Right atrium auricular region (tissue), 2 donors: ENCODE results near the gene RIOX2. TPM values are rescaled to one million over a fixed set of nuclear protein-coding genes. Genes with fewer than 3 reads are reported as not detected.

Source experiments
- DNase-seq: peaks from one replicate; pipeline ENCODE4 v3.0.0-alpha.2; 2019; ENCODE audit warnings: low spot score
- H3K27ac ChIP-seq, 2 donors: fragments of 200-600 bp; sonication (generic); 1 replicate in 1 of 2; 2 replicates in 1 of 2; pipeline ENCODE4 v1.5.1; 2016 to 2019
- H3K27me3 ChIP-seq, 2 donors: fragments of 200-600 bp; sonication (generic); one replicate each; pipeline versions ENCODE4 v1.5.1 to v1.6.0; 2017 to 2019
- H3K36me3 ChIP-seq: fragments of 200-600 bp; sonication (generic); one replicate; pipeline ENCODE4 v1.5.1; 2016
- H3K4me1 ChIP-seq, 2 donors: fragments of 200-600 bp; sonication (generic); one replicate each; pipeline versions ENCODE4 v1.5.1 to v1.6.0; 2017 to 2019
- H3K4me3 ChIP-seq, 2 donors: fragments of 200-600 bp; sonication (generic); 1 replicate in 1 of 2; 2 replicates in 1 of 2; pipeline ENCODE4 v1.5.1; 2017 to 2019; ENCODE audit warnings: mild to moderate bottlenecking in 1 of 2, moderate library complexity in 1 of 2
- H3K9me3 ChIP-seq, 2 donors: fragments of 200-600 bp; sonication (generic); one replicate each; pipeline ENCODE4 v1.5.1; 2019
- total RNA-seq, 2 donors: library from RNA; depleted of rRNA; stranded (reverse); fragments of >200 nt; gene quantifications; one replicate each; pipeline ENCODE4 v1.1.0, GENCODE V29; 2016
- TF ChIP-seq, protein P1 (sequence below), 2 donors: fragments of 200-600 bp; sonication (generic); IDR thresholded peaks; one replicate each; pipeline ENCODE4 v1.5.1; 2019; ENCODE audit warnings: antibody characterized with exemption in 2 of 2

RIOX2 gene
- total RNA-seq, 2 donors from 2014 or later: 9.5 to 13.6 TPM

DNA sequence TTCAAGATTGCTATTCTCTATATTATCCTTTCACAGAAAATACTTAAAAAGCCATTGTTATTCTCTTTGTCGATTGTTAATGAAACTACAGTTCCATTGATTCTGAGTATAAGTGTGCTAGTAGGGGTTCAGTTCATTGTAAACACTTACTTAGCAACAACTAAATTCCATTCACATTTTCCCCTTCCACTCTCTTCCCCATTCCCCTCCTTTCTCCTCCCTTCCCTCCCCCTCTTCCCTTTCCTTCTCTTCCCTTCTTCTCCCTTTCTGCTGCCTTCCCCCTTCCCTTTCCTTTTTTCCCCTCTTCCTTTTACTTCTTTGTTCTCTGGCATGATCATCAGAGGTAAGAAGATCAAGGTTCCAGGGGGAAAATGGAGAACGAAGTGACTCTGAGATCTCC is 21.3 kb upstream of the RIOX2 start:
- Histone ChIP-seq H3K4me1 (no peaks in the 10 kb centered on the region), H3K27me3 (no peaks in the 10 kb centered on the region), H3K36me3 (no peaks in the 10 kb centered on the region), H3K27ac (no peak overlapping the region), H3K4me3 (no peak overlapping the region), H3K9me3 (no peaks in the 10 kb centered on the region)
- DNase-seq: no peak
- TF ChIP-seq, protein P1, sequence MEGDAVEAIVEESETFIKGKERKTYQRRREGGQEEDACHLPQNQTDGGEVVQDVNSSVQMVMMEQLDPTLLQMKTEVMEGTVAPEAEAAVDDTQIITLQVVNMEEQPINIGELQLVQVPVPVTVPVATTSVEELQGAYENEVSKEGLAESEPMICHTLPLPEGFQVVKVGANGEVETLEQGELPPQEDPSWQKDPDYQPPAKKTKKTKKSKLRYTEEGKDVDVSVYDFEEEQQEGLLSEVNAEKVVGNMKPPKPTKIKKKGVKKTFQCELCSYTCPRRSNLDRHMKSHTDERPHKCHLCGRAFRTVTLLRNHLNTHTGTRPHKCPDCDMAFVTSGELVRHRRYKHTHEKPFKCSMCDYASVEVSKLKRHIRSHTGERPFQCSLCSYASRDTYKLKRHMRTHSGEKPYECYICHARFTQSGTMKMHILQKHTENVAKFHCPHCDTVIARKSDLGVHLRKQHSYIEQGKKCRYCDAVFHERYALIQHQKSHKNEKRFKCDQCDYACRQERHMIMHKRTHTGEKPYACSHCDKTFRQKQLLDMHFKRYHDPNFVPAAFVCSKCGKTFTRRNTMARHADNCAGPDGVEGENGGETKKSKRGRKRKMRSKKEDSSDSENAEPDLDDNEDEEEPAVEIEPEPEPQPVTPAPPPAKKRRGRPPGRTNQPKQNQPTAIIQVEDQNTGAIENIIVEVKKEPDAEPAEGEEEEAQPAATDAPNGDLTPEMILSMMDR (IDR thresholded peaks at IDR 0.05): no peak

DNA sequence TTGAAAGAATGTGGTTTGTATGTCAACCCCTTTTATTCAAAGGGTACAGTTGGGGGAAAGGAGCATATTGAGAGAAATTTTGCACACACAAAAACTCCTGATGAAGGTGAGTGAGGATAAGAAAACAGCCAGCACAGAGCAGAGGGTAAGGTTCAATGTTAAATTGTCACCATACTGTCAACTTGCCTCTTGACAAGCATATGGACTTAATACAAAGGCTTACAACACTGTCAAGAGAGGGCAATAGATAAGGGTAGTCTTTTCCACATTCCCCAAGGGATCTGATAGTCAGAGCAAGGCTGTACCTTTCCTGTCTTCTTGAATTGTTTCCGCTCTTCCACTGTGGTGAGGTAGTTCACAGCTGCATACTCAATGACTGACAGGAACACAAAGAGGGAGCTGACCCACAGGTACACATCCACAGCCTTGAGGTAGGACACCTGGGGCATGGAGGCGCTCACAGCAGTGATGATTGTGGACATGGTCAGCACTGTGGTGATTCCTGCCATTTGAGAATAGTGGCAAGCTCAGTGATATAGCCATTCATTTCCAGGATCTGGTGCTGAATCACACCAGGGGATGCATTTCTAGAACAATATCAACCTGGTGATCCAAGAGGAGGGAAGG is 20.4 kb upstream of the RIOX2 start:
- Histone ChIP-seq H3K4me1 (no peaks in the 10 kb centered on the region), H3K27me3 (no peaks in the 10 kb centered on the region), H3K4me3 (no peak overlapping the region), H3K36me3 (no peaks in the 10 kb centered on the region), H3K9me3 (no peaks in the 10 kb centered on the region), H3K27ac (no peak overlapping the region)
- TF ChIP-seq, protein P1 (IDR thresholded peaks at IDR 0.05): no peak
- DNase-seq: no peak

DNA sequence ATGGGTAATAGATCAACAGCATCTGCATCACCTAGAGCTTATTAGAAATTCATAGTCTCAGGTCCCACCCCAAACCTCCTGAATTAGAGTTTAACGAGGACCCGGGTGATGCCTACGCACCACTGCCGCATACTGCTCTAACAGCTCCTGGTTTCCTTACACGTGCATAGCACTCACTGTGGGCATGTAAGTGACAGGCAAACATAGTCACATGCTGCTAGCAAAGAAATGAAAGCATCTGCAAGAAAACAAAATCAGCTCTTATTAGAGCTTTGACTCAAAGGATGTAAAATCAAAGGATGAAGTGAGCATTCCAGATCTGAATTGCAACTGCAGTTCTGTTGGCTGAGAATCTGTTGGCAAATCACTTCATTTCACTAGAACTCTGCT is 19.1 kb upstream of the RIOX2 start:
- H3K36me3 ChIP-seq: no peaks in the 10 kb centered on the region
- no peaks in the 10 kb centered on the region for H3K27me3 ChIP-seq
- TF ChIP-seq, protein P1 (IDR thresholded peaks at IDR 0.05): no peak
- no peaks in the 10 kb centered on the region for H3K4me1 ChIP-seq
- no peak overlapping the region for H3K27ac ChIP-seq
- no peaks in the 10 kb centered on the region for H3K9me3 ChIP-seq
- no peak overlapping the region for H3K4me3 ChIP-seq
- no peak for DNase-seq

DNA sequence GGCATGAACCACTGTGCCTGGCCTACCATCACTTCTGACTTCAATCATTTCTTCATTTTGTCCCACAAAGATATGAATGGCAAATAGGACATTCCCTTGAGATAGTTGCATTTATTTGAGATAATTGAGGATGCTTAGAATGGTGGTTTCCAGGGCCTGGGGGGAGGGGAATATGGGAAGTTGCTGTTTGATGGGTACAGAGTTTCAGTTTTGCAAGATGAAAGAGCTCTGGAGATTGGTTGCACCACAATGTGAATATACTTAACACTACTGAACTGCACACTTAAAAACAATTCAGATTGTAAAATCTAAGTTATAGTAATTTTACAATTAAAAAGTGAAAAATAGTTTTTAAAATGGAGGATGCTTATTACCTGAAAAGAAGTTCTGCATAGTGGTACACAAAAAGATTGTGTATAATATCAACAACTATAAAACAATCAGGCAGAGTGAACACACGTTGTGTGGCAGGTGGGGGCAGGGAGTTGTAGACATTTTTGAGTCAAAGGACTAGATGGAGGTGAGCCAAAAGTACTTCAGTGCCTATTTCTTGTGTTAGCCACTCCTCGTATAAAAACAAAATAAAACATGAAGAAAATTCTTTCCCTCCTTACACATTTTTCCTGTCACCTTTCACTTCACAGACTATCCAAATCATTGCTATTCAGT is 18.5 kb upstream of the RIOX2 start:
- Histone ChIP-seq H3K27me3 (no peaks in the 10 kb centered on the region), H3K36me3 (no peaks in the 10 kb centered on the region), H3K9me3 (no peaks in the 10 kb centered on the region)

DNA sequence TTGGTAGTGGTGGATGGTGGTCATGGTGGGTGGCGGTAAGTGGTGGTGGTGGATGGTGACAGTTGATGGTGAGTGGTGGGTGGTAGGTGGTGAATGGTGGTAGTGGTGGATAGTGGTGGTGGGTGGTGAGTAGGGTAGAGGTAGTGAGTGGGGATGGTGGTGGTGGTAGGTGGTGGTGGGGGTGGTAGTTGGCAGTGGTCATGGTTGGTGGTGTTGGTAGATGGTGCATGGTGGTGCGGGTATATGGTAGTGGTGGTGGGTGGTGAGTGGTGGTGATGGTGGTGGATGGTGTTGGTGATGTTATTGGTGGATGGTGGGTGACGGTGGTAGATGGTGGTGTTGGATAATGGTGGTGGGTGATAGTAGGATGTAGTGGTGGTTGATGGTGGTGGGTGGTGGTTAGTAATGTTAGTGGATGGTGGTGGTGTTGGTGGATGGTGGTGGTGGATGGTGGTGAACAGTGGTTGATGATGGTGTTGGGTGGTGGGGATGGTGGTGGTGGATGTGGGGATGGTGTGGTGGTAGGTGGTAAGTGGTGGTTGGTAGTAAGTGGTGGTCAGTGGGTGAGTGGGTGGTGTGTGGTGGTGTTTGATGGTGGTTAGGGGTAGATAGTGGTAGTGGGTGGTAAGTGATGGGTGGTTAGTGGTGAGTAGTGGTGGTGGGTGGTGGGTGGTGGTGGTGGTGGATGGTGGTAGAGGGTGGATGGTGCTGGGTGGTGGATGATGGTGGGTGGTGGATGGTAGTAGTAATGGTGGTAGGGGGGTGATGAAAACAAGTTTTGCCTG is 16.7 kb upstream of the RIOX2 start:
- Histone ChIP-seq H3K36me3 (no peaks in the 10 kb centered on the region), H3K27ac (no peak overlapping the region), H3K27me3 (no peaks in the 10 kb centered on the region), H3K9me3 (no peaks in the 10 kb centered on the region), H3K4me1 (no peaks in the 10 kb centered on the region), H3K4me3 (no peak overlapping the region)
- DNase-seq: no peak
- TF ChIP-seq, protein P1 (IDR thresholded peaks at IDR 0.05): no peak

More for the DNA sequence above, 18.5 kb upstream of the RIOX2 start:
- H3K27ac ChIP-seq: no peak overlapping the region
- DNase-seq: no peak
- H3K4me3 ChIP-seq: no peak overlapping the region
- TF ChIP-seq, protein P1 (IDR thresholded peaks at IDR 0.05): no peak
- no peaks in the 10 kb centered on the region for H3K4me1 ChIP-seq
